Epidermal melanocyte (primary cell): Measurements from ENCODE around the gene ZNF521.

Experiments used
- DNase-seq: peaks from one replicate; pipeline ENCODE4 v3.0.0; 2011; ENCODE audit warnings: low spot score; ENCODE audit not compliant: insufficient read length

The ZNF521 gene

GRCh38 chr18:25351777-25352628 lies at the start of gene ZNF521:
ZNF521 (minus strand) TSS chr18:25352166; CDS start chr18:25350946, 1,220 bp downstream.
- peak; percentile 88 for DNase-seq

- no peak for DNase-seq
Observed at GRCh38 chr18:25399554-25399953, 47.6 kb upstream of the ZNF521 start.

GRCh38 chr18:25392192-25392591 lies 40.2 kb upstream of the ZNF521 start:
- no peak for DNase-seq

- no peak for DNase-seq
Observed at GRCh38 chr18:25373432-25374179, 21.6 kb upstream of the ZNF521 start.

GRCh38 chr18:25370391-25370790 lies 18.4 kb upstream of the ZNF521 start:
- no peak for DNase-seq

- DNase-seq: no peak
Observed at GRCh38 chr18:25365242-25365641, 13.3 kb upstream of the ZNF521 start.

GRCh38 chr18:25364732-25365131 lies 12.8 kb upstream of the ZNF521 start:
- DNase-seq: no peak

- no peak for DNase-seq
Observed at GRCh38 chr18:25360301-25360899, 8.4 kb upstream of the ZNF521 start.

GRCh38 chr18:25353080-25353479 lies 1.1 kb upstream of the ZNF521 start:
- DNase-seq: no peak

GRCh38 chr18:25352629-25353005 lies 651 bp upstream of the ZNF521 start:
- no peak for DNase-seq

- no peak for DNase-seq
Observed at GRCh38 chr18:25351280-25351775, 638 bp downstream of the ZNF521 start.

GRCh38 chr18:25350489-25351251 lies 1.3 kb downstream of the ZNF521 start:
- DNase-seq: no peak

- DNase-seq: no peak
Observed at GRCh38 chr18:25349926-25350487, 2.0 kb downstream of the ZNF521 start.

GRCh38 chr18:25349131-25349925 lies 2.6 kb downstream of the ZNF521 start:
- no peak for DNase-seq

GRCh38 chr18:25348386-25349130 lies 3.4 kb downstream of the ZNF521 start:
- DNase-seq: no peak

- no peak for DNase-seq
Observed at GRCh38 chr18:25346561-25346960, 5.4 kb downstream of the ZNF521 start.

GRCh38 chr18:25345081-25345866 lies 6.7 kb downstream of the ZNF521 start:
- DNase-seq: no peak

GRCh38 chr18:25341831-25342230 lies 10.1 kb downstream of the ZNF521 start:
- no peak for DNase-seq

GRCh38 chr18:25340762-25341161 lies 11.2 kb downstream of the ZNF521 start:
- no peak for DNase-seq
